Upper lobe of left lung (tissue), 4 donors: ENCODE data around the gene ATP2A2.

Experiments
- EP300 ChIP-seq, 4 donors: sonication (generic); formaldehyde crosslinking; IDR thresholded peaks; one replicate each; pipeline ENCODE4 v1.5.1; 2017; ENCODE audit warnings: antibody characterized with exemption in 4 of 4, control low read depth in 2 of 4
- POLR2A ChIP-seq, 4 donors: fragments of 450-650 bp; IDR thresholded peaks; one replicate each; pipeline ENCODE4 v1.5.1; 2016 to 2017; ENCODE audit warnings: antibody characterized with exemption in 4 of 4, mild to moderate bottlenecking in 2 of 4
- POLR2AphosphoS5 ChIP-seq, 2 donors: sonication (generic); formaldehyde crosslinking; IDR thresholded peaks; one replicate each; pipeline ENCODE4 v1.5.1; 2017; ENCODE audit warnings: antibody characterized with exemption in 2 of 2
- TF ChIP-seq, protein P1 (sequence below), 6 experiments: fragments of 450-650 bp in 4 of 6; fragments of 200-600 bp in 2 of 6; sonication (generic) in 2 of 6; IDR thresholded peaks; one replicate each; pipeline ENCODE4 v1.5.1; 2016 to 2019; ENCODE audit warnings: antibody characterized with exemption in 6 of 6

DNA sequence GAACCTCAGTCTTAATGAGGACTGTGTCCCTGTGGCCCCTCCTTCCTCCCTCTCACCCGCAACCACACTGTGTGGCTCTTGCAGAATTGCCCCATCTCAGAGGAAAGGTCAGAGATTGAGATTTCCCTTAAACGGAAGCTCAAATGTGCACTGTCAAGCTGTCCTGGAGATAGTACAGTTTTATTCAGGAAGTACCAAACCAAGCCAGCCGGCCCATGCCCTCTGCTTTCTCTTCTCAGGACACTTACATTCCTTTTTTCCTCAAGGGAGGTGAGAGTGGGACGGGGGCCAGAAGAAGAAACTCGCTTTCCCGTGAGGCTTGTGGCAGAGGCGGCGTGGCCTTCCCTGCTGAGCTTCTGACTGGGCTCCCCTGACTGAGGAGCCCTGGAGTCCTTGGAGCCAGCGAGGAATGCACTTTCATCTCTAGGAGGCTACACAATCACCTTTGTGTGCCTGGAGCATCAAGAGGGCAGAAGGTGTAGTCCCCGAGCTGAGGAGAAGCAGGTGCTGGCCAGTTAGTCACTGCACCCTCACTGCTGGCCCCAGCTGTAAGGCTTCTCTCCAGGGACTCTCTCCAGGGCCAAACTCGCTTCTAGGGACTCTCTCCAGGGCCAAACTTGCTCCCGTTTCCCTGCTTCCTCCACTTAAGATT, 24.1 kb upstream of the ATP2A2 start:
- TF ChIP-seq, protein P1, sequence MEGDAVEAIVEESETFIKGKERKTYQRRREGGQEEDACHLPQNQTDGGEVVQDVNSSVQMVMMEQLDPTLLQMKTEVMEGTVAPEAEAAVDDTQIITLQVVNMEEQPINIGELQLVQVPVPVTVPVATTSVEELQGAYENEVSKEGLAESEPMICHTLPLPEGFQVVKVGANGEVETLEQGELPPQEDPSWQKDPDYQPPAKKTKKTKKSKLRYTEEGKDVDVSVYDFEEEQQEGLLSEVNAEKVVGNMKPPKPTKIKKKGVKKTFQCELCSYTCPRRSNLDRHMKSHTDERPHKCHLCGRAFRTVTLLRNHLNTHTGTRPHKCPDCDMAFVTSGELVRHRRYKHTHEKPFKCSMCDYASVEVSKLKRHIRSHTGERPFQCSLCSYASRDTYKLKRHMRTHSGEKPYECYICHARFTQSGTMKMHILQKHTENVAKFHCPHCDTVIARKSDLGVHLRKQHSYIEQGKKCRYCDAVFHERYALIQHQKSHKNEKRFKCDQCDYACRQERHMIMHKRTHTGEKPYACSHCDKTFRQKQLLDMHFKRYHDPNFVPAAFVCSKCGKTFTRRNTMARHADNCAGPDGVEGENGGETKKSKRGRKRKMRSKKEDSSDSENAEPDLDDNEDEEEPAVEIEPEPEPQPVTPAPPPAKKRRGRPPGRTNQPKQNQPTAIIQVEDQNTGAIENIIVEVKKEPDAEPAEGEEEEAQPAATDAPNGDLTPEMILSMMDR (IDR thresholded peaks at IDR 0.05): no peak
- TF ChIP-seq POLR2AphosphoS5 (IDR thresholded peaks at IDR 0.05) (peak; percentile 34 to 45), POLR2A (IDR thresholded peaks at IDR 0.05) (peak in 1 of 4 donors; percentile 31), EP300 (IDR thresholded peaks at IDR 0.05) (no peak)
